Endothelial cell (in vitro differentiated cells): ENCODE results near the gene CFAP90. TPM values are rescaled to one million over a fixed set of nuclear protein-coding genes. Genes with fewer than 3 reads are reported as not detected.

ENCODE experiments used
- DNase-seq: peaks from one replicate; pipeline ENCODE4 v3.0.0; 2021; ENCODE audit warnings: low spot score
- H3K27ac Mint-ChIP-seq: one replicate; pipeline ENCODE4 v1.8.0; 2021; ENCODE audit warnings: mixed read lengths, inconsistent platforms; ENCODE audit not compliant: unreplicated experiment
- H3K27me3 Mint-ChIP-seq: one replicate; pipeline ENCODE4 v1.8.0; 2021; ENCODE audit warnings: mild to moderate bottlenecking, moderate library complexity, mixed read lengths, inconsistent platforms; ENCODE audit not compliant: unreplicated experiment
- H3K36me3 Mint-ChIP-seq: one replicate; pipeline ENCODE4 v1.8.0; 2021; ENCODE audit warnings: mild to moderate bottlenecking, low read depth, mixed read lengths, inconsistent platforms; ENCODE audit not compliant: unreplicated experiment
- H3K4me1 Mint-ChIP-seq: one replicate; pipeline ENCODE4 v1.8.0; 2021; ENCODE audit warnings: mild to moderate bottlenecking, mixed read lengths, inconsistent platforms; ENCODE audit not compliant: unreplicated experiment
- H3K4me3 Mint-ChIP-seq: one replicate; pipeline ENCODE4 v1.8.0; 2021; ENCODE audit warnings: mild to moderate bottlenecking, mixed read lengths, inconsistent platforms; ENCODE audit not compliant: unreplicated experiment
- H3K9me3 Mint-ChIP-seq: one replicate; pipeline ENCODE4 v1.8.0; 2021; ENCODE audit warnings: mixed read lengths, inconsistent platforms; ENCODE audit not compliant: unreplicated experiment
- total RNA-seq: library from RNA; stranded (reverse); fragmentation: NEBNext Ultra II Directional; extraction: Animal tissue kit (Norgen Biotek cat#: 25700); gene quantifications from one replicate; pipeline ENCODE4 v1.2.1, GENCODE V29; 2021; ENCODE audit not compliant: unreplicated experiment
- TF ChIP-seq, protein P1 (sequence below): fragments of 200-600 bp; sonication (generic); IDR thresholded peaks from one replicate; pipeline ENCODE4 v1.5.0; 2021; ENCODE audit warnings: antibody characterized with exemption; ENCODE audit not compliant: unreplicated experiment

The CFAP90 gene
- total RNA-seq, 1 donor from 2014 or later = not detected

DNA sequence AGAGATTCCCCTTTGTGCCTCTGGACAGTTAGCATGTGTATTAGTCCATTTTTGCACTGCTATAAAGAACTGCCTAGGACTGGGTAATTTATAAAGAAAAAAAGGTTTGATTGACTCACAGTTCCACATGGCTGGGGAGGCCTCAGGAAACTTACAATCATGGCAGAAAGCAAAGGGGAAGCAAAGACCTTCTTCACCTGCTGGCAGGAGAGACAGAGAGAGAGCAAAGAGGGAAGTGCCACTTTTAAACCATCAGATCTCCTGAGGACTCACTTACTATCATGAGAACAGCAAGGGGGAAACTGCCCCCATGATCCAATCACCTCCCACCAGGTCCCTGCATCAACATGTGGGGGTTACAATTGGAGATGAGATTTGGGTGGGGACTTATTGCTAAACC lies 6.0 kb downstream of the CFAP90 start:
- TF ChIP-seq, protein P1, sequence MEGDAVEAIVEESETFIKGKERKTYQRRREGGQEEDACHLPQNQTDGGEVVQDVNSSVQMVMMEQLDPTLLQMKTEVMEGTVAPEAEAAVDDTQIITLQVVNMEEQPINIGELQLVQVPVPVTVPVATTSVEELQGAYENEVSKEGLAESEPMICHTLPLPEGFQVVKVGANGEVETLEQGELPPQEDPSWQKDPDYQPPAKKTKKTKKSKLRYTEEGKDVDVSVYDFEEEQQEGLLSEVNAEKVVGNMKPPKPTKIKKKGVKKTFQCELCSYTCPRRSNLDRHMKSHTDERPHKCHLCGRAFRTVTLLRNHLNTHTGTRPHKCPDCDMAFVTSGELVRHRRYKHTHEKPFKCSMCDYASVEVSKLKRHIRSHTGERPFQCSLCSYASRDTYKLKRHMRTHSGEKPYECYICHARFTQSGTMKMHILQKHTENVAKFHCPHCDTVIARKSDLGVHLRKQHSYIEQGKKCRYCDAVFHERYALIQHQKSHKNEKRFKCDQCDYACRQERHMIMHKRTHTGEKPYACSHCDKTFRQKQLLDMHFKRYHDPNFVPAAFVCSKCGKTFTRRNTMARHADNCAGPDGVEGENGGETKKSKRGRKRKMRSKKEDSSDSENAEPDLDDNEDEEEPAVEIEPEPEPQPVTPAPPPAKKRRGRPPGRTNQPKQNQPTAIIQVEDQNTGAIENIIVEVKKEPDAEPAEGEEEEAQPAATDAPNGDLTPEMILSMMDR = no peak
- H3K9me3 Mint-ChIP-seq = no peaks in the 10 kb centered on the region
- no peaks in the 10 kb centered on the region for H3K4me1 Mint-ChIP-seq
- DNase-seq = no peak
- peaks cover 9% of the 10 kb centered on the region for H3K27me3 Mint-ChIP-seq
- no peaks in the 10 kb centered on the region for H3K36me3 Mint-ChIP-seq
- no peak overlapping the region for H3K27ac Mint-ChIP-seq
- no peak overlapping the region for H3K4me3 Mint-ChIP-seq

- no peaks in the 10 kb centered on the region for H3K36me3 Mint-ChIP-seq
- no peaks in the 10 kb centered on the region for H3K4me1 Mint-ChIP-seq
- H3K9me3 Mint-ChIP-seq = no peaks in the 10 kb centered on the region
- no peak overlapping the region for H3K27ac Mint-ChIP-seq
- H3K4me3 Mint-ChIP-seq = no peak overlapping the region
- H3K27me3 Mint-ChIP-seq = no peaks in the 10 kb centered on the region
- DNase-seq = no peak
- TF ChIP-seq, protein P1 = no peak
These were observed 8.4 kb downstream of the CFAP90 start for GRCh38 chr5:7842531-7842930.

GRCh38 chr5:7837403-7837802 lies 13.5 kb downstream of the CFAP90 start:
- H3K27ac Mint-ChIP-seq = no peak overlapping the region
- H3K27me3 Mint-ChIP-seq = peaks cover 9% of the 10 kb centered on the region
- H3K9me3 Mint-ChIP-seq = no peaks in the 10 kb centered on the region
- no peaks in the 10 kb centered on the region for H3K4me1 Mint-ChIP-seq
- H3K4me3 Mint-ChIP-seq = no peak overlapping the region
- no peaks in the 10 kb centered on the region for H3K36me3 Mint-ChIP-seq
- TF ChIP-seq, protein P1 = no peak
- no peak for DNase-seq

GRCh38 chr5:7834982-7835381 lies 16.0 kb downstream of the CFAP90 start:
- Mint-ChIP-seq H3K4me1 (no peaks in the 10 kb centered on the region), H3K27ac (no peak overlapping the region), H3K27me3 (peaks cover 9% of the 10 kb centered on the region), H3K36me3 (no peaks in the 10 kb centered on the region), H3K9me3 (no peaks in the 10 kb centered on the region), H3K4me3 (no peak overlapping the region)
- no peak for DNase-seq
- TF ChIP-seq, protein P1 = no peak

- DNase-seq = no peak
- H3K36me3 Mint-ChIP-seq = no peaks in the 10 kb centered on the region
- no peak overlapping the region for H3K4me3 Mint-ChIP-seq
- no peaks in the 10 kb centered on the region for H3K9me3 Mint-ChIP-seq
- no peaks in the 10 kb centered on the region for H3K4me1 Mint-ChIP-seq
- H3K27me3 Mint-ChIP-seq = peaks cover 3% of the 10 kb centered on the region
- TF ChIP-seq, protein P1 = no peak
- H3K27ac Mint-ChIP-seq = no peak overlapping the region
These were observed 22.7 kb downstream of the CFAP90 start for GRCh38 chr5:7828269-7828668.
